ENCODE data around the gene CASD1.

DNA sequence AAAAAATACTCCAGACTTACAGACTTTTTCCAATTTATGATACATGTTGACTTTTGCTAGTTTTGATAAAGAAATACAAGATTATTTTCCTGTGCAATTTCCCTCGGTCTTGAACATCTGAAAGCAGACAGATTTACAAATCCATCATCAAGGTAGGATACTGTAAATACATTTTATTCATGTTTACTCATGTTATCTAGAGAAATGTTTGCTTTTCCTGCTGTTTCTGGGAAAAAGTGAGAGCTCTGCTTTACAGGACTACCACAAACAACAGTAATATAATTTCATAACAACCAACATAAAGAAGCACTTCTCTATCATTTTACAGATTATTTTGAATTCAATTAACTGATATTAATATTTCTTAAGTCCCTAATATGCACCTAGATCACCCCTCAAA lies 31.7 kb upstream of the CASD1 start:
- TF ChIP-seq, protein P1, sequence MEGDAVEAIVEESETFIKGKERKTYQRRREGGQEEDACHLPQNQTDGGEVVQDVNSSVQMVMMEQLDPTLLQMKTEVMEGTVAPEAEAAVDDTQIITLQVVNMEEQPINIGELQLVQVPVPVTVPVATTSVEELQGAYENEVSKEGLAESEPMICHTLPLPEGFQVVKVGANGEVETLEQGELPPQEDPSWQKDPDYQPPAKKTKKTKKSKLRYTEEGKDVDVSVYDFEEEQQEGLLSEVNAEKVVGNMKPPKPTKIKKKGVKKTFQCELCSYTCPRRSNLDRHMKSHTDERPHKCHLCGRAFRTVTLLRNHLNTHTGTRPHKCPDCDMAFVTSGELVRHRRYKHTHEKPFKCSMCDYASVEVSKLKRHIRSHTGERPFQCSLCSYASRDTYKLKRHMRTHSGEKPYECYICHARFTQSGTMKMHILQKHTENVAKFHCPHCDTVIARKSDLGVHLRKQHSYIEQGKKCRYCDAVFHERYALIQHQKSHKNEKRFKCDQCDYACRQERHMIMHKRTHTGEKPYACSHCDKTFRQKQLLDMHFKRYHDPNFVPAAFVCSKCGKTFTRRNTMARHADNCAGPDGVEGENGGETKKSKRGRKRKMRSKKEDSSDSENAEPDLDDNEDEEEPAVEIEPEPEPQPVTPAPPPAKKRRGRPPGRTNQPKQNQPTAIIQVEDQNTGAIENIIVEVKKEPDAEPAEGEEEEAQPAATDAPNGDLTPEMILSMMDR (IDR thresholded peaks at IDR 0.05): no peak
- no peak for TF ChIP-seq POLR2A (IDR thresholded peaks at IDR 0.05)

Measured in body of pancreas (tissue), 4 donors.